Upper lobe of left lung (tissue), 6 donors: ENCODE results near the gene XPR1. TPM values are rescaled to one million over a fixed set of nuclear protein-coding genes. Genes with fewer than 3 reads are reported as not detected.
A peak's percentile ranks its signal among the peaks of the same experiment; 100 is the strongest.

Source experiments
- ATAC-seq, 2 donors: fragments of 200-7000 bp; cut with Tn5 transposase; one replicate each; pipeline ENCODE4 v1.9.1; 2022; ENCODE audit warnings: mild to moderate bottlenecking in 2 of 2, moderate library complexity in 2 of 2; ENCODE audit not compliant: low FRiP score in 2 of 2
- DNase-seq, 2 donors: peaks; one replicate each; pipeline ENCODE4 v3.0.0-alpha.2; 2019 to 2020
- H3K27ac ChIP-seq, 4 donors: fragments of 200-600 bp; sonication (generic); one replicate each; pipeline ENCODE4 v1.5.1; 2016 to 2019
- H3K27me3 ChIP-seq, 4 donors: fragments of 200-600 bp; sonication (generic); one replicate each; pipeline ENCODE4 v1.5.1; 2017 to 2019
- H3K36me3 ChIP-seq, 4 donors: fragments of 200-600 bp; sonication (generic); one replicate each; pipeline ENCODE4 v1.5.1; 2016 to 2019
- H3K4me1 ChIP-seq, 4 donors: fragments of 200-600 bp; sonication (generic); one replicate each; pipeline ENCODE4 v1.5.1; 2018 to 2019
- H3K4me3 ChIP-seq, 4 donors: fragments of 200-600 bp; sonication (generic); one replicate each; pipeline ENCODE4 v1.5.1; 2017 to 2019; ENCODE audit warnings: mild to moderate bottlenecking in 2 of 4, moderate library complexity in 1 of 4
- H3K9me3 ChIP-seq, 4 donors: fragments of 200-600 bp; sonication (generic); one replicate each; pipeline ENCODE4 v1.5.1; 2018 to 2019
- CTCF ChIP-seq, 6 experiments: fragments of 450-650 bp in 4 of 6; fragments of 200-600 bp in 2 of 6; sonication (generic) in 2 of 6; IDR thresholded peaks; one replicate each; pipeline ENCODE4 v1.5.1; 2016 to 2019; ENCODE audit warnings: antibody characterized with exemption in 6 of 6
- EP300 ChIP-seq, 4 donors: sonication (generic); formaldehyde crosslinking; IDR thresholded peaks; one replicate each; pipeline ENCODE4 v1.5.1; 2017; ENCODE audit warnings: antibody characterized with exemption in 4 of 4, control low read depth in 2 of 4
- POLR2A ChIP-seq, 4 donors: fragments of 450-650 bp; IDR thresholded peaks; one replicate each; pipeline ENCODE4 v1.5.1; 2016 to 2017; ENCODE audit warnings: antibody characterized with exemption in 4 of 4, mild to moderate bottlenecking in 2 of 4
- POLR2AphosphoS5 ChIP-seq, 2 donors: sonication (generic); formaldehyde crosslinking; IDR thresholded peaks; one replicate each; pipeline ENCODE4 v1.5.1; 2017; ENCODE audit warnings: antibody characterized with exemption in 2 of 2
- WGBS, 2 donors: methylation state at CpG; one replicate each; pipeline ENCODE4 v1.1.5; 2017 to 2018; 5-methylcytosine and 5-hydroxymethylcytosine counted together
- total RNA-seq, 6 donors: library from RNA; depleted of rRNA in 4 of 6; stranded (reverse); fragments of >200 nt in 4 of 6; gene quantifications; one replicate each; pipeline versions ENCODE4 v1.1.0 to v1.2.1, GENCODE V29; 2016 to 2021
- donor health status: DM: no; HTN: no; CAD: no; lungs with moderate emphysema.
- donor health status: DM: no; HTN: yes; CAD: no; lungs with severe emphysema.

The XPR1 gene
- total RNA-seq, 6 donors from 2014 or later, result 21.3 to 30.2 (median 25.3) TPM

DNA sequence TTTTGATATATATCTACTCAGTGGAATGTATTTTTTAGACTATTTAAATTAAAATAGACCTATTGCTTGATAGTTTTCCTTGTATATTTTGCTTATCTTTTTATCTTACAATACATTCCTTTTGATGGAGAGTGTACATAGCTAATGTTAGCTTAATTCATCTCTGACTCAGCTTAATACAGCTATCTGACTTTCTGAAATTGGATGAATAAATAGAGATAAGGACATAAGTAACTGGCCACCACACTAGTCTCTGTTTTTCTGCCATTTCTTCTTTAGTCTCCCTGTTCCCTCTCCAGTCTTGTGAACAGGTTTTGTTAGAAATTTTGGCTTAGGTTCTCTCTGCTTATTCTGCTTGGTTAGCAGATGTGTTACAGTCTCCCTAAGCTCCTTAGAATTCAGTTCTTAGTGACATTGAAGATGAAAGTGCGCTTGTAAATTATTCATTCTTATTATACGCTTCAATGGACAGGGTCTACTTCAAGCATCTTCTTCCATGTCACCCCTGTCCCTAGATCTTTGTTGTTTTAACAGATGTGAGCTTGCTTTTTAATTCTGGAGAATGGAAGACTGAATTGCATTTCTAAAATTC, 59.6 kb downstream of the XPR1 start:
- DNase-seq, result no peak
- TF ChIP-seq EP300 (IDR thresholded peaks at IDR 0.05) (no peak), POLR2A (IDR thresholded peaks at IDR 0.05) (no peak), POLR2AphosphoS5 (IDR thresholded peaks at IDR 0.05) (no peak), CTCF (IDR thresholded peaks at IDR 0.05) (no peak)
- Histone ChIP-seq H3K9me3 (no peaks in the 10 kb centered on the region), H3K27ac (no peak overlapping the region), H3K4me1 (peaks cover 0 to 9% (median 2%) of the 10 kb centered on the region in 4 donors), H3K4me3 (no peak overlapping the region), H3K27me3 (no peaks in the 10 kb centered on the region), H3K36me3 (no peaks in the 10 kb centered on the region)
- WGBS, 2 donors, result 64 to 67% methylated on average over 2 of the region's 2 CpGs
- ATAC-seq, result no peak

DNA sequence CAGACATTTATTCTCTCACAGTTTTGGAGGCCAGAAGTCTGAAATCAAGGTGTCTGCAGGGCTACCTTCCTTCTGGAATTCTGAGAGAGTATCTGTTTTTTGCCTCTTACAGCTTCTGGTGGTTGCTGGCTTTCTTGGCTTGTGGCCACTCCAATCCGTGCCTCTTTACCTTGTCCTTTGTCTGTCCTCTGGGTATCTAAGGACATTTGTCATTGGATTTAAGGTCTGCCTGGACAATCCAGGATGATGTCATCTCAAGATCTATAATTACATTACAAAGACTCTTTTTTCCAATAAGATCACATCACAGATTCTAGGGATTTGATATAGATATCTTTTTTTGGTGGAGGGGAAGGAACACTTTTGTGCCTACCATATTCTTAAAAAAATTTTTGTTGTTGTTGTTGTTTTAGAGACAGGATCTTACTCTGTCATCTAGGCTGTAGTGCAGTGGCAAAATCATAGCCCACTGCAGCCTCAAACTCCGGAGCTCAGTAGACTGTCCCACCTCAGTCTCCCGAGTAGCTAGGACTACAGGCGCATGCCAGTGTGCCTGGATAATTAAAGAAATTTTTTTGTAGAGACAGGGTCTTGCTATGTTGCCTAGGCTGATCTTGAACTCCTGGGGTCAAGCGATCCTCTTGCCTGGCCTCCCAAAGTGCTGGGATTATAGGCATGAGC, 61.9 kb downstream of the XPR1 start:
- Histone ChIP-seq H3K4me1 (peaks cover 0 to 9% (median 2%) of the 10 kb centered on the region in 4 donors), H3K27me3 (no peaks in the 10 kb centered on the region), H3K9me3 (peaks cover 7 to 22% (median 18%) of the 10 kb centered on the region in 4 donors), H3K36me3 (no peaks in the 10 kb centered on the region), H3K27ac (no peak overlapping the region), H3K4me3 (no peak overlapping the region)
- TF ChIP-seq POLR2AphosphoS5 (IDR thresholded peaks at IDR 0.05) (no peak), POLR2A (IDR thresholded peaks at IDR 0.05) (no peak), EP300 (IDR thresholded peaks at IDR 0.05) (no peak), CTCF (IDR thresholded peaks at IDR 0.05) (no peak)
- WGBS, 2 donors, result 74 to 95% methylated on average over 5 of the region's 5 CpGs
- DNase-seq (no peak), ATAC-seq (no peak)

- no peaks in the 10 kb centered on the region for H3K36me3 ChIP-seq
- TF ChIP-seq POLR2AphosphoS5 (IDR thresholded peaks at IDR 0.05) (no peak), POLR2A (IDR thresholded peaks at IDR 0.05) (no peak), CTCF (IDR thresholded peaks at IDR 0.05) (no peak), EP300 (IDR thresholded peaks at IDR 0.05) (no peak)
- no peak for ATAC-seq
- no peak overlapping the region for H3K4me3 ChIP-seq
- H3K9me3 ChIP-seq, result peaks cover 10 to 25% (median 21%) of the 10 kb centered on the region in 4 donors
- WGBS, 2 donors, result 83 to 87% methylated on average over 8 of the region's 8 CpGs
- peak in 1 of 2 donors; percentile 36 for DNase-seq
- no peaks in the 10 kb centered on the region for H3K27me3 ChIP-seq
- peaks cover 0 to 9% (median 2%) of the 10 kb centered on the region in 4 donors for H3K4me1 ChIP-seq
- H3K27ac ChIP-seq, result no peak overlapping the region
Observed at GRCh38 chr1:180695282-180695681, 63.5 kb downstream of the XPR1 start.

DNA sequence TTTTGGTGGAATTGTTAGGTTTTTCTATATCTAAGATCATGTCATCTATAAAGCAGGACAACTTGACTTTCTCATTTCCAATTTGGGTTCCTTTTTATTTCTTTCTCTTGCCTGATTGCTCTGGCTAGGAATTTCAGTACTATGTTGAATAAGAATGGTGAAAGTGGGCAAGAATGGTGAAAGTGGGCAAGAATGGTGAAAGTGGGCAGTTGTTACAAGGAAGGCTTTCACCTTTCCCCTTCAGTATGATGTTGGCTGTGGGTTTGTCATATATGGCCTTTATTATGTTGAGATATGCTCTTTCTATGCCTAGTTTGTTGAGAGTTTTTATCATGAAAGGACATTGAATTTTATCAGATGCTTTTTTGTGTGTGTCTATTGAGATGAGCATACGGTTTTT, 64.5 kb downstream of the XPR1 start:
- Histone ChIP-seq H3K4me3 (no peak overlapping the region), H3K4me1 (peaks cover 0 to 9% (median 2%) of the 10 kb centered on the region in 4 donors), H3K27ac (no peak overlapping the region), H3K36me3 (no peaks in the 10 kb centered on the region), H3K27me3 (no peaks in the 10 kb centered on the region), H3K9me3 (peaks cover 10 to 25% (median 21%) of the 10 kb centered on the region in 4 donors)
- no peak for ATAC-seq
- TF ChIP-seq POLR2A (IDR thresholded peaks at IDR 0.05) (no peak), CTCF (IDR thresholded peaks at IDR 0.05) (no peak)
- DNase-seq, result no peak
- WGBS, 2 donors, result 93 to 97% methylated on average over 1 of the region's 1 CpG
